Measurements from ENCODE around the gene KCNJ4.

KCNJ4 gene

DNA sequence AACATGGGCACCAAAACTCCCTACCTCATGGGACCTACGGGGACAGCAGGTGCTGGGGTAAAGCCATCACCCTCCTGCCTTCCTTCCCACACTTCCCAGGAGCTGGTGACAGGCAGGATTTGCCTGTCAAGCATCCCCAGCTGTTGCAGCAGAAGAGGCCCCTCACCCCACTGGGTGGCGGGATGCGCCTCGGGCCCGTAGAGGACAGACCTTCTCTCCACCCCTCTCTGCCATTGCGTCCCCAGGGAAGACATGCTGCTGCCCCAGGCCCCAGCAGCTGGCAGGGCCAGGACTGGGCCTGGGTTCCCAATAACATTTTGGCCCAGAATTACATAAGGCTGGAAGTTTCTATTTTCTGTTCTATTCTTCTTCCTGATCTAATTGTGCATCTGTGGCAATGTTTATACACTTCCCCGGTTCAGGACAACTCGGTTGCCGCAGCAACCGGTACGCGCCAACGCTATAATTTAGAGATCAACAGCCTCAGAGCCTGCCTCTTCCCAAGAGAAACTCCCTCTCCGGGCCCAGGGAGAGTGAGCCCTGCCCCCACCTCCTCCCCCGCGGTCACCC, 25.4 kb downstream of the KCNJ4 start:
- no peak for DNase-seq

DNA sequence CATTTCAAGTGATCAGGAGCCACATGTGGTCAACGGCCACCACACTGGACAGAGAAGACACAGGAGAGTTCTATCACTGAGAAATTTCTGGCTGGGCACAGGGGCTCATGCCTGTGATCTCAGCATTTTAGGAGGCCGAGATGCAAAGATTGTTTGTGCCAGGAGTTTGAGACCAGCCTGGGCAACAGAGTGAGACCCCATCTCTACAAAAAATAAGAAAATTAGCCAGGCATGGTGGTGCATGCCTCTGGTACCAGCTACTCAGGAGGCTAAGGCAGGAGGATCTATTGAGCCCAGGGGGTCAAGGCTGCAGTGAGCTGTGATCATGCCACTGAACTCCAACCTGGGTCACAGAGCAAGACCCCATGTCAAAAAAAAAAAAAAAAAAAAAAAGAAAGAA, 26.3 kb downstream of the KCNJ4 start:
- no peak for DNase-seq

DNA sequence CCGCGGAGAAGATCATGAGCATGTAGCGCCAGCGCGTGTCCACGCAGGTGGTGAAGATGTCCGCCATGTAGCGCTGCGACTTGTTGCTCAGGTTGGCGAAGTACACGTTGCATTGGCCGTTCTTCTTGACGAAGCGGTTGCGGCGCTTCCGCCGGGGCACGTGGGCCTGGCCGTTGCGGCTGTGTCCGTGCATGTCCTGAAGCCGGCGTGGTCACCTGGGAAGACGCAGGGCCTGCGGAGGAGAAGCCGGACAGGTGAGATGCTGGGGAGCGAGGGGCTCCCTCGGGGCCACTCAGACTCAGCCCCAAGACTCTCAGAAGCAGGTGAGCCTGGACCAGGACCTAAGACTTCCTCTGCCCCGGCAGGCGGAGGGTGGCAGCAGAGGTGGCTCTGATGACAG, 27.1 kb downstream of the KCNJ4 start:
- no peak for DNase-seq

DNA sequence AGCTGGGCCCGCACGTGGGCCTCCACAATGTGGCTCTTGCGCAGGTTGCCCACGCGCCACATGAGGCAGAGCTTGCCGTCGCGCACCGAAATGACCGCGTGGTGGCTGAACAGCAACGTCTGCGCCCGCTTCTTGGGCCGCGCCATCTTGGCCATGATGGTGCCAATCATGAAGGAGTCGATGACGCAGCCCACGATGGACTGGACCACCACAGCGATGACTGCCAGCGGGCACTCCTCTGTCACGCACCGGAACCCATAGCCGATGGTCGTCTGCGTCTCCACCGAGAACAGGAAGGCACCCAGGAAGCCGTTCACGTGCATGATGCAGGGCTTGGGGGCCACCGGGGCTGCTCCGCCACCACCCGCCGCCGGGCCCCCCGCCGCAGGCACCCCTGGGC, 27.5 kb downstream of the KCNJ4 start:
- no peak for DNase-seq

DNA sequence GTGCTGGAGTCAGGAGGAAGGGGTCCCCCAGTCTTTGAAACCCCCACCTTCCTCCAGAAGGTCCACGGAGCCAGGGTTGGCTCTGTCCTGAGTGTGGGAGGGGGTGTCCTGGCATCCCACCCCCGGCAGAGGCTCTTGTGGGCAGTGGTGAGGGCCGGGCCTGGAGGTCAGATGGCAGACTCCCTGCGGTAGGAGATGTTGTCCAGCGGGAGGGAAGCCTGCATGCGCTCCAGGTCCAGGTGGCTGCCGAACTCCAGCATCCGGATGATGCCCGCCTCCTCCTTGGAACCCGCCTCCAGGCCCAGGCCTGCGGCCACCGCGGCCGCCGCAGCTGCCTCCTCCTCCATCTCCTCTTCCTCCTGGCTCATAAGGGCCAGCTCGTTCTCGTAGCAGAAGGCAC, 28.4 kb downstream of the KCNJ4 start:
- DNase-seq = no peak

DNA sequence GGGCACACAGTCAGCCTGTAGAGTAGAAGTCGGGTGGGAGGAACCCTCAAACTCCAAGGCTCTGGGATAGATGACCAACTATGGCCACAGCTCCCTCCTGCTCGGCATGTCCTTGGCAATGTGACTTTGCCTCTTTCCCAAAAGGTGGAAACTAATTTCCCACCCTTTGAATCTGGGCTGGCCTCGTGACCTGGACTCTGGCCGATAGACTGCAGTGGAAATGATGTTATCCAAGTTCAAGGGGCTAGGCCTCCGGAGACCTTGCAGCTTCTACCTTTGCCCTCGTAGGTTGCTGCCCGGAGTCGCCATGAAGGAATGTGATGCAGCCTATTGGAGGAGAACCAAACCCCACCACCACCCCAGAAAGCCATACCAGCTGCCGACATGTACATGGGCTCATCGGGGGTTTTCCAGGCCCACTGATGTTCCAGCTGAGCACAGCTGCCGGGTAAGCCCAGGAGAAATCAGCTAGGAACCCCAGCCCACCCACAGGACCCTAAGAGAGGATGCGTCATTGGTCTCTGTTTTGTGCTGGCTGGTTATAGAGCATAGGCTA, 30.4 kb downstream of the KCNJ4 start:
- DNase-seq = no peak

DNA sequence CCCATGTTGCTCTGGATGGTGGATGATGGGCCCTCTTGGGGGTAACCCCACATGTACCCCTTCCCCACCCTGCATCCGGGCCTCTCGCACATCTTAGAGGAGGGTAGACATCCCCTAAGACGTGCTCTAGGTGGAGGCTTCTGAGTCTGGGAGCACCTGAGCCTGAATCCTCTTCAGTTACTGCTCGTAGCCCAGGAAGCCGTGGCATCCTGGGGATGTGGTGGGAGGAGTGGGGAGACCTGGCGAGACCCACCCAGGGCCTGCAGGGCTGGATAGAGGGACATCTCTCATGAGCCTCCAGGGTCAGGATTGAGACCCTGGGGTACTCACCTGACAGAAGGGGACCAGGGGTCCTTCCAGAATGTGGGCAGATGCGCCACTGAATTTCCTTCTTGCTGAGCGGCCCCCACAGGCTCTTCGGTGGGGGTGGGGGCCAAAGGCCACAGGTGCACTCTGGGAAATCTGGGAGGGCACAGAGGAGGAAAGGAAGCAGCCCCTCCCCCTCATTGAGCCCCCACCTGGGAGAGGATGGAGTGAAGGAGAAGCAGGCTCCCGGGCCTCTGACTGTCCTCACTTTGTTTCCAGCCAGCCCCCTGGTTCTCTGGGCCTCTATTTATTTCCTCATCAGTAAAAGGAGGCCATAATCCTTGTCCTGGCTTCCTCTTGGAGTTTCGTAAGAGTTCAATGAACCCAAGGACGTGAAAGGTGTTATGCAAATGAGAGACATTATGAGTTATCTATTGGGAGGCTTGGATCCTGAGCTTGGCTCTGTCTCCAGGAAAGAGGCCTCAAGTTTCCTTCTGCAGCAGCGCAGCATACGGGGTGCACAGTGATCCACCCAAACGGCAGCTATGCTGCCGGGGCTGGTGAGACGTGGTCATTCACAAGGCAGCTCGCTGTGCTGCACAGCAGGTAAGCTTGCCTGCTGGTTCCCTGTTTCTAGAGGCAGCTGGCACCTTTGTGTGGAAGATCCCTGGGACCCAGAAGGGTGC, 31.2 kb downstream of the KCNJ4 start:
- DNase-seq = no peak

DNA sequence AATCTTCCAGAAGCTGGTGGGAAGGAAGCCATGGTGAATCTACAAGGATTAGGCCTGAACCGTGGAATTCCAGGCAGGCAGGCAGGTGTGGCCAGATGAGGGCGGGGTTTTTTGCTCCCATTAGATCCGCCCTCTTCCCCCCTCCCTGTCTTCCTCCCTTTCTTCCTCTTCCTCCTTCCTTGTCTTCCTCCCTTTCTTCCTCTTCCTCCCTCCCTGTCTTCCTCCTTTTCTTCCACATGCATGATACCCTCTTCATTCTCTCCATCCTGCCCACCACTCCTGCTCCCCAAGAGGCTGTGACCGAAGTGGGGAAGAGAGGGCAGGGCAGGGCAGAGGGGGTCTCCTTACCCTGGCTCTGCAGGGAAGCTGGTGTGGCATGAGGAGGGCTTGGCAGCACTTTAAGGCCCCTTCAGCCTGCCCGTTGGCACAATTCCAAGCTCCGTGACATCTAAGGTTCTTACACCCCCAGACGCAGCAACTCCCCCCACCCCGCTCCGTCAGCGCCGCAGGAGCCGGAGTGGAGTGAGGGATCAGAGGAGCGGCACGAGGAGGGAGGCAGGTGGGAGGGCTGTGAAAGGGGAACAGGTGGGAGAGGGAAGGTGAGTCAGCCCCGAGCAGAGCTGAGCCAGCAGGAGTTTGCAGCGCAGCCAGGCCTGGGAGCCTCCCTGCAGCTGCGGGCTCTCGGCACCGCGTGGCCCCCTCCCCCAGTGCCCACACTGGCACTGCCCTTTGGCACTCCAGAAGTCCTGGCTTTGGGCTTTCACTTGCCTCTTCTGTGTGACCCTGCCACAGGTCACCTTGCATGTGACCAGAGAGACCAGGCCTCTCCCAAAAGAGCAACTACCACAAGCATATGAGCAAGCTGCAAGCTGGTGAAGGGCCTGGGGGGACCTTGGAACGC, 32.1 kb downstream of the KCNJ4 start:
- DNase-seq = no peak

DNA sequence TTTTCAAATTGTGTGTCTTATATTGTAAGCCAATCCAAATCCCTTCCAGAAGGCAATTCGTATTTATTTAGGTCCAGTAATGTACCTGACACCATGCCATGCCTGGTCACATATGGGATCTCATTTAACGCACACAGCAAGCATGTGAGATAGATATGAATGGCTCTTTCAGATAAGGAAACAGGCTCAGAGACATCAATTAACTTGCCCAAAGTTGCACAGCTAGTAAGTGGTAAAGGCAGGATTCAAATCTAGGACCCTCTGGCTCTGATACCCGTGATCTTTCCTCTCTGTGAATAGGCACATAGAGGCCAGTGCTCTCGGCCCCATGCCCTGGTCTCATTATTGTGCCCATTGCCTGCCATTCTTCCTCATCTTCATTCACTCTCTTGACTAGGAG, 34.3 kb downstream of the KCNJ4 start:
- no peak for DNase-seq

DNA sequence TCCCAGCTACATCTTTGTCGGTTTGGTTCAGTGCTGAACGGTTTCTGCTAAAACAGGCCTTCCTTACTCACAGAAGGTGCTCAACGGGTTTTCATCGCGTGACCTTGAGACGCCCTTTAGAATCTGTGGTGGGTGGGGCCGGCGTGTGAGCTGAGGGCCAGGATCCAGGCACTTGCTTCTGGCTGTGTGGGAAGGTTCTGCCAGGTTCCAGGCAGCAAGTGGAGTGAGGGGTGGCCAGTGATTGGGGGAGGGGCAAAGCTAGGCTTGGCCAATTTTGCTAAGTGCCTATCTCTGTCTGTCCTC, 35.2 kb downstream of the KCNJ4 start:
- no peak for DNase-seq

DNA sequence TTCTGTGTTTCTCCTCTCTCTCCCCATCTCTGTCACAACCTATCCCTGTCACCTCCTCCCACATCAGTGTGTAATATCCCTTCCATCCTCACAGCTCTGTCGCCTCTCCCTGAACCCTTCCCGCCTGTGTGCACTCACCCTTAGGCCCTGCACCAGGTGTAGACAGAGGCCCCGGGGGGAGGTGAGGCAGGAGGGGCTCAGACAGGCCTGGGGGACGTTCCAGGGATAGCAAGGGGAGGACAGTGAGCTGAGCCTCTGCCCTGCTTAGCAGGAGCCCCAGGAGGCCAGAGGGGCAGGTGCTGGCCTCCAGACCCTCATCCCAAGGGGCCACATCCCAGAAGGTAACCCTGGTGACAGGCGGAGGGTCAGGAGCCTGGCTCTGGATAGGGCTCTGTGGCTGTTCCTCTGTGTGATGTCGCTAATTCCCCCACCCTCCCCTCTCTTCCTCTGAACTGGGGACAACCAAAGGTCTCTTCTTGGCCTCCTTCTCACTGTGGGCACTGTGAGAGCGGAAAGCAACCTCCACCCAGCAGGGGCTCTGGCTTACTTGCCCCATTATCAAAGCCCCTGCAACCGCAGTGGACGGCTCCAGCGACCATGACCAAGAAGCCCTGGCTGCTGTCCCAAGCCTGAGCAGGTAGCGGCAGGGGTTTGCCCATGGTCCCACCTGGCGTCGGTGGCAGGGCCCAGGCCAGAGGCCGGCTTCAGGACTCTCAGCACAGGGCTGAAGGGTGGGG, 35.7 kb downstream of the KCNJ4 start:
- DNase-seq = no peak

DNA sequence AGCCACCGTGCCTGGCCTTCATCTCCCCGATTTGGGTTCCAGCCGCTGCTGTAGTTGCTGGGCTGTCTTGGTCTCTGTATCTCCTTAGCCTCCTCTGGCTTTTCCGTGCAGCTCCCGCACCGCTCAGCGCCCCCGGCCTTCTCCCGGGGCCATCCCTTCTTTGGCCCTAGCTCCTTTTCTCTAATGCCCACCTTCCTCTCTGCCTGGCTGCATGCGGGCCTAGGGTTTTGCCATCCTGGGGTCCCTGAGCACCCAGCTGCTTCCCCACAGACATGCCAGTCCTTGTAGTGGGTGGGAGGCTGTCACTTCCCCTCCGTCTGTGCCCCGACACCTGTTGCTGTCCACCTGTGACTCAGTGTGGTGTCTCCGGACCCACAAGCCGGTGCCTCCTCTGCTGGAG, 36.4 kb downstream of the KCNJ4 start:
- no peak for DNase-seq

DNA sequence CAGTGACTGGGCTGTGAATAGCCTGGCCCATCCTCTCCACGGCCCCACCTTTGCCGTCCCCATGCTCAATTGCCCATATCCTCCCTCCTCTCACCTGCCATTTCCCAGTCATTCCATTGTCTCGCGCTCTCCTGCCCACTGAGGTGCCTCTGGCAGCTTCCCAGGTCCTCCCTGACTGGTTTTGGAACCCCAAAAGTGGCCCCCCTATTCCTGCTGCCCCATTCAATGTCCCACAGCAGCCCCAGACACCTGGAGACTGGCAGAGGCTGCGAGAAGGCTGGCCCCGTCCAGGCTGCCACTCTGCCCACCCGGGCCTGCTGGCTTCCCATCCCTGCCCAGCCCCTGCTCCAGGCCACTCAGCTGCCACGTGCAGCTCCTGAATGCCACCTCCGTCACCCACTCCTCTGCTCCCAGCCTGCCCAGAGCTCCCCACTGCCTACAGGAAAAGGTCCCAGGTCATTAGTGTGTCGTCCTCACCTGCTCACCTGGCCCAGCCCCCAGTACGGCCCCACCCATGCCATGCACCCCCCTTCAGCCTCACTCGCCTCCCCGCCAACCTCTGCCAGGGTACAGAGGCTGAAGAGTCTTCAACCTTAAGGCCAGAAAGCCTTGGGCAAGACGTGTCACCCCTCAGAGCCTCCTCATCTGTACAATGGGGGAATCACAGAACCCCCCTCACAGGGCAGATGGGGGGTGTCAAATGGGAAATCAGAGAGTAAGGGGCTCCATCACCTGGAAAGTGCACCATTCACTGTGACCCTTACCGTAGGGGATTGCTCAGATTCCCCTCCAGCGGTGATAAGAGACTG, 37.5 kb downstream of the KCNJ4 start:
- no peak for DNase-seq

DNA sequence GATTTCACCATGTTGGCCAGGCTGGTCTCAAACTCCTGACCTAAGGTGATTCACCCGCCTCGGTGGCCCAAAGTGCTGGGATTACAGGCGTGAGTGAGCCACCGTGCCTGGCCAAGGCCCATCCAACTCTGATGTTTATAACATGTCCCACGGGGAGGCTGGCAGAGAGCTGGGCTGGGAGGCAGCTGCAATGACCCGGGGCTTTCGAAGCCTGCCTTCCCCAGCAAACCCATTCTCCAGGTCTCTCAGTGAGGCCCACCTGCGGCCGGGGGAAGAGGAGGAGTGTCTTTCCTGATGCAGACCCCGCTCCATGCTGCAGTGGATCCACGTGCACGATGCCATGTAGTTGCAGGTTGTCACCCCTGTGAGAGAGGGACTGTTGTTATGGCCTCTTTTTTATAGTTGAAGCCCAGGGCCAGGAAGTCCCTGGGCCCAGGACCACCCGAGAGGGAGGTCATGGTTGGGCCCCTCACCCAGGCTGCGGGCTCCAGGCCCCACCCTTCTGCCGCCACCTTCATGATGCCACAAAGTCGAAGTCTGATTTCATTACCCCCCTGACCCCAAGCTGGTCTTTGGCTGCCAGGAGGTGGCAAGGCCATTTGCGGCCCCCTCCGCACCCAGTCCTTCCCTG, 38.3 kb downstream of the KCNJ4 start:
- DNase-seq = no peak

DNA sequence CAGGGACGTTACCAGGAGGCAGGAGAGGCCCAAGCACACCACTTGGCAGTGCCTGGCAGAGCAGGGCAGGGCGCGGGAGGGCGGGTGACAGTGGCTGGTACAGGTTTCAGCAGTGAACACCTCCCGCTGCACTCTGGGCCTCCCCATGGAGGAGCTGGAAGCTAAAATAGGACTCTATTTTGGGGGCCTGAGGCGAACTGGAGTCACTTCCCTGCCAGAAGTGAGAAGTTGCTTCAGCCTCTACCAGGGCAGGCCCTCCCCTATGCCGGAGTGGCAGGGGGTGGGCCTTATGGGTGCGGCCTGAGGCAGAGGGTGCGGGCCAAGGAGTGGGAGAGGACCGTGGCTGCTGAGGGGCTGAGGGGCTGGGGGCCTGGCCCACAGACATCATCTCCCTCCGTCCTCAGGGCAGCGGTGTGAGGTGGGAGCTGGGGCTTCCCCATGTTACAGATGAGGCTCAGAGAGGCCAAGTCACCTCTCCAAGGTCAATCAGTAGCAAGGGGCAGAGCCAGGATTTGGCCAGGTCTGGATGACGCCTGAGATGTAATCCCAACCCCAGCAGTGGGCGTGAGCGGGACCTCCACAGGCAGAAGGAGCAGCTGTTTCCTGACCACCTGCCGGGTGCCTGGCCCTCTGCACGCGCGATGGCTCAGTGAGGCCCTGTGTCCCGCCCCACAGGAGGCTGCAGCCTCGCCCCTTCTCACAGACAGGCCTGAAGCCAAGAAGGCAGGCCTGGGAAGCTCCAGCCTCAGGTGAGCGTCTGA, 39.3 kb downstream of the KCNJ4 start:
- DNase-seq = no peak

DNA sequence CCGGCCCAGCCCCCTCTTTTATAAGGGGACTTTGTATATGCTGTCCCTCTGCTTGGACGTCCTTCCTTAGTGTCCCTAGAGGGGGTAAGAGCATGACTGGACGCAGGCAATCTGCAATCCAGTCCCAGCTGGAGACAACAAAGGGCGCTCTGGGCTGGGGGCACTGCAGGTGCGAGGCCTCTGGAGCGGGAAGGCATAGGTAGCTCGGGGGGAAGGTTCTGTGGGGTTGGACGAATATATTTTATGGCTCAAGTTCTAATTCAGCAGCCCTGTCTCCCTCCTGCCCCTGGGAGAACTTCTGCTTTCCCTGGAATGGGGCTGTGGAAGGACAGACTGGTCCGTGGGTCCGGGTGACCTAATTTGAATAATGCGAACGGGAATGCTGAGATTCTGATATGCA, 40.0 kb downstream of the KCNJ4 start:
- DNase-seq = no peak

DNA sequence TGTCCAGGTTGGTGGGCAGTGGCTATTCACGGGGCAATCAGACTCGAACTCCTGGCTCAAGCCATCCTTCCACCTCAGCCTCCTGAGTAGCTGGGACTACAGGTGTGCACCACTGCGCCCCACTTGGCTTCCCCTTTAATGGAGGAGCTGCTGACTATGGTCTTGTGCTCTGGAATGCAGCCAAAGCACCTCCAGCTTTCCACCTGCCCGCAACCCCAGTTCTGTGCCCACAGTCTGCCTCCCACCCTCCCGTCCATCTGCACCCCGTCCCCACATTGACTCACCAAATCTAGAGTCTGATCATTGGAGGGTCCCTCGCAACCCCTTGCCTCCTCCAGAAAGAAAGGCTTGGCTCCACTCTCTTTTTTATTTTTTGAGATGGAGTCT, 41.0 kb downstream of the KCNJ4 start:
- no peak for DNase-seq

DNA sequence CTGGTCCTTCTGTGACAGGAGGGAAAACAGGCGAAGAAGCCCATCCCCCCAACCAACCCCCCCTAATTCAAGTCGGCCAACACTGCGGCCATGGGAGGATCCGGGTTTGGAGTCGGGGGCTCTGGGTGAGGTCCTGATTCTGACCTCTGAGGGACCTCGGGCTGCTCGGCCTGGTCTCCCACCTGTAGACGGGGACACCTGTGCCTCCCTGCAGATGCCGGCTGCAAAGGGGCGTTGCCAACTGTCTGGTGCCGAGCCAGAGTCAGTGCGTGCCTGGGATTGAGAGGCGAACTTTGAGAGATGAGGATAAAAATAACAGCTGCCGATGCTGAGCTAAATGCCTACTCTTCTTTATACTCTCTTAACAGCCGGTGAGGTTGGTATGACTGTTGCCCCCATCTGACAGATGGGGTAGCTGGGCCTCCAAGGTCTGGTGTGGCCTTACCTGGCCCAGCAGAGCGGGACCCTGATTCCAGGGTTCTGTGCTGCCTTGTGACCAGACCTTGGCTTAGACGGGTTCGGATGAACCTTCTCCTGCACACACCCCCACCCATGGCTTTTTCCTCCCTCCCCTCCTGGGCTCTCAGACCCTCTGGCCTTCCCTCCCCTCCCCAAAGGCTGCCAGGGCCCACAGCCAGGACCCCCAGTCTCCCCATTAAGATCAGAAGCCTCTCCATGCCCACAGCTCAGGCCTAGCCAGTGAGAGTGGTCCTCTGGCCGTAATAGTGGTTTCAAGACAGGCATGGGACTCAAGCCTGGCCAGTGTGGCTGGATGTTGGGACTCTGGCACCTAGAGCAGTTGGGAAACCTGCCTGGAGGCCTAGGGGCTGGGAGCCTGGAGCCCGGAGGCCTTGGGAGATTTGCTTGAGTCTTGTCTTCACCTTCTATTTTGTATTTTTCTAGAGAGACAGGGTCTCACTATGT, 41.7 kb downstream of the KCNJ4 start:
- no peak for DNase-seq

DNA sequence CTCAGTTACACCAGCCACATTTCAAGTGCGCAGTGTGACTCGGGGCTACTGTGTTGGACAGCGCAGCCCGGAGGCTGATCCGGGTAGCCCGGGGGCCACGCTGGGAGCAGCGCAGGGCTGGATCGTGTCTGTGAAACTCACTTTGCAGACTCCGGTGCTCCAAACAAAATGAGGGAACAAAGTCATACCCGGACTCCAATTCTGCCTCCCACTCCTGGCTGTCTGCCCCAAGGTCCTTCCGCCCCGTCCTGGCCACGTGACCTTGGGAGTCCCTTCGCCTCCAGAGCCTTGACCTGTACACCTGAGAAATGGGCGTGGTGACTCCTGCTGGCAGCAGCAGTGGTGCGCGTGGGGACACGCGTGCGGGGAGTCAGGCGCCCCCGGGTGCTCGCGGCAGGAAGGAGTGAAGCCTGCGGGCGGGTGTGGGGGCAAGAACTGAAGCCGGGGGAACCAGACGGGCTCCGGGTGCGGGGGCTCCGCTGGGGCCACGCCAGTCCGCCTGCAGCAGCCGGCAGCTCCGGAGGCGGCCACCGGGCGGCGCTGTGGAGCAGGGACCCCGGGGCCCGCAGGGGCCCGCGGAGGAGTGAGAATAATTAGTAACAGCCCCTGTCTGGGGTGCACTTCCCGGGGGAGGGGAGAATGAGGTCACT, 42.4 kb downstream of the KCNJ4 start:
- no peak for DNase-seq

All from fibroblast of skin of right quadriceps (primary cell).